Lower leg skin (tissue), 4 donors: ENCODE data around the gene TEAD3. TPM values are rescaled to one million over a fixed set of nuclear protein-coding genes. Genes with fewer than 3 reads are reported as not detected.

ENCODE experiments used
- DNase-seq, 2 donors: peaks; one replicate each; pipeline ENCODE4 v3.0.0-alpha.2; 2019; ENCODE audit warnings: low spot score in 2 of 2
- H3K4me3 ChIP-seq: fragments of 200-600 bp; sonication (generic); 2 replicates; pipeline ENCODE4 v1.5.1; 2017; ENCODE audit warnings: mild to moderate bottlenecking, low read depth; ENCODE audit not compliant: poor library complexity, severe bottlenecking
- CTCF ChIP-seq, 3 donors: fragments of 450-650 bp; IDR thresholded peaks; one replicate each; pipeline ENCODE4 v1.5.1; 2016; ENCODE audit warnings: antibody characterized with exemption in 3 of 3, mild to moderate bottlenecking in 3 of 3, moderate library complexity in 2 of 3
- POLR2A ChIP-seq, 2 donors: fragments of 450-650 bp; IDR thresholded peaks; one replicate each; pipeline ENCODE4 v1.6.1; 2016 to 2017; ENCODE audit warnings: antibody characterized with exemption in 2 of 2, mild to moderate bottlenecking in 1 of 2, moderate library complexity in 1 of 2
- WGBS, 2 donors: methylation state at CpG; one replicate each; pipeline ENCODE4 v1.1.5; 2018; 5-methylcytosine and 5-hydroxymethylcytosine counted together
- intact Hi-C: fragments of 100-400 bp; cut with DNase I; formaldehyde crosslinking; loops from one replicate; pipeline ENCODE4 v1.15.0; 2023; ENCODE audit warnings: low total_unique reads
- microRNA-seq, 2 donors: library from miRNA; unstranded; fragments of <30 nt; microRNA quantifications; one replicate each; pipeline ENCODE4, GENCODE V29; 2016; ENCODE audit warnings: borderline replicate concordance in 2 of 2, borderline number of aligned reads in 1 of 2
- total RNA-seq, 4 donors: library from RNA; depleted of rRNA; stranded (reverse); fragments of >200 nt; gene quantifications; one replicate each; pipeline ENCODE4 v1.1.0, GENCODE V29; 2016

Gene TEAD3
- total RNA-seq, 4 donors from 2014 or later = 51.3 to 73.2 (median 56.8) TPM

GRCh38 chr6:35425284-35425683 is 71.6 kb downstream of the TEAD3 start:
- H3K4me3 ChIP-seq = no peak overlapping the region
- 63 to 64% methylated on average over 3 of the region's 3 CpGs for WGBS, 2 donors
- intact Hi-C loops = no loop called here
- no peak for DNase-seq
- TF ChIP-seq CTCF (IDR thresholded peaks at IDR 0.05) (no peak), POLR2A (IDR thresholded peaks at IDR 0.05) (no peak)

Small RNA genes lying within 50 kb of the gene (microRNA-seq; reads per million reads assigned to microRNA genes)
- 0 to 0.57 reads per million in 2 donors for gene MIR7111

Other genes with a start within 250 kb of the TEAD3 start
- gene ZNF76, start 237.3 kb downstream of the TEAD3 start, total RNA-seq = 10 to 100 TPM; 12.4 to 21.4 (median 16.8) TPM
- 10 to 100 TPM; 30.1 to 53.3 (median 39.4) TPM for gene DEF6, start 199.3 kb downstream of the TEAD3 start, total RNA-seq
- gene PPARD, start 154.5 kb downstream of the TEAD3 start, total RNA-seq = 10 to 100 TPM; 22.6 to 33.8 (median 27.1) TPM
- gene FANCE, start 44.7 kb downstream of the TEAD3 start, total RNA-seq = 10 to 100 TPM; 17.5 to 36.7 (median 34.2) TPM
- 1,000 to 10,000 TPM; 1,714 to 2,467 (median 2,118) TPM for gene RPL10A, start 28.7 kb downstream of the TEAD3 start, total RNA-seq
- under 1 TPM in 2 of 4 donors, not detected in 2; 0.61 to 0.65 TPM for gene TULP1, start 15.8 kb upstream of the TEAD3 start, total RNA-seq
- gene FKBP5, start 191.8 kb upstream of the TEAD3 start, total RNA-seq = 100 to 1,000 TPM; 166 to 278 (median 238) TPM
- under 1 TPM in 1 of 4 donors, not detected in 3; 0.52 TPM for gene ARMC12, start 240.0 kb upstream of the TEAD3 start, total RNA-seq